ENCODE measurements around the gene GPT2. TPM values are rescaled to one million over a fixed set of nuclear protein-coding genes. Genes with fewer than 3 reads are reported as not detected.

The GPT2 gene
- total RNA-seq, 1 experiment from 2014 or later, result 68.8 TPM

GRCh38 chr16:46908540-46909372 is 24.6 kb downstream of the GPT2 start:
- no peaks in the 10 kb centered on the region; a peak in 1 of 5 replicates for H3K9me3 Mint-ChIP-seq
- no peak overlapping the region for H3K18ac ChIP-seq (ENCODE audit: insufficient read length, low read depth, low read length)
- peak; percentile 81 for TF ChIP-seq CTCF (conservative IDR thresholded peaks at IDR 0.05)
- no peak overlapping the region for H2BK120ac ChIP-seq (ENCODE audit: low read depth, low read length, poor library complexity, severe bottlenecking)
- peak overlapping the region in 2 of 3 experiments; percentile 61 to 67; a peak in 4 of 7 replicates for H3K27ac Mint-ChIP-seq
- H3K27me3 ChIP-seq (ENCODE audit: insufficient read depth, low read length), result no peaks in the 10 kb centered on the region
- H3K9me3 ChIP-seq (ENCODE audit: control insufficient read depth, low read depth, low read length), result no peaks in the 10 kb centered on the region
- H3K23me2 ChIP-seq (ENCODE audit: insufficient read length, low read depth, low read length, poor library complexity, severe bottlenecking), result no peaks in the 10 kb centered on the region
- no peak overlapping the region for H2BK5ac ChIP-seq (ENCODE audit: insufficient read length, low read length)
- H3T11ph ChIP-seq (ENCODE audit: low read length), result no peak overlapping the region
- H3K79me2 ChIP-seq (ENCODE audit: insufficient read depth, low read length), result no peaks in the 10 kb centered on the region
- no peak overlapping the region for H3K27ac ChIP-seq (ENCODE audit: insufficient read length, low read depth, low read length)
- peaks cover 5% of the 10 kb centered on the region for H4K20me1 ChIP-seq (ENCODE audit: control insufficient read depth, insufficient read depth, insufficient read length)
- no peak overlapping the region for H2AK5ac ChIP-seq (ENCODE audit: insufficient read length, low read length)
- no peak overlapping the region for H3K4me3 Mint-ChIP-seq
- H2BK20ac ChIP-seq (ENCODE audit: low read depth, low read length, poor library complexity, severe bottlenecking), result no peak overlapping the region
- H3K4ac ChIP-seq (ENCODE audit: low read depth, low read length), result no peak overlapping the region
- no peak overlapping the region for H4K5ac ChIP-seq (ENCODE audit: insufficient read length, low read depth, low read length)
- no peaks in the 10 kb centered on the region for H3K4me1 ChIP-seq (ENCODE audit: insufficient read depth, low read length)
- no peaks in the 10 kb centered on the region for H3K27me3 Mint-ChIP-seq (ENCODE audit: low read depth)
- H3K9ac ChIP-seq (ENCODE audit: extremely low read depth, insufficient read length, low read length), result no peak overlapping the region
- peaks cover 5% of the 10 kb centered on the region in 2 experiments; a peak in 3 of 4 replicates for H3K4me1 Mint-ChIP-seq
- no peak overlapping the region for H2BK15ac ChIP-seq (ENCODE audit: low read depth, low read length)
- H3K4me2 ChIP-seq (ENCODE audit: insufficient read depth, insufficient read length, low read length), result no peak overlapping the region
- no CpG with 5 or more reads among the region's 6 CpGs for WGBS (ENCODE audit: extremely low coverage, insufficient read length, low lambda C conversion rate)
- no peak overlapping the region for H3K14ac ChIP-seq (ENCODE audit: insufficient read depth, low read length)
- no peak overlapping the region for H4K91ac ChIP-seq (ENCODE audit: insufficient read length, low read depth, low read length)
- H3K79me1 ChIP-seq (ENCODE audit: insufficient read depth, low read depth, low read length, poor library complexity, severe bottlenecking), result no peaks in the 10 kb centered on the region
- no peak overlapping the region for H2AFZ ChIP-seq (ENCODE audit: low read length)
- no peak overlapping the region for H3K56ac ChIP-seq (ENCODE audit: insufficient read length, low read depth, low read length)
- H3K23ac ChIP-seq (ENCODE audit: insufficient read length, low read depth, low read length), result no peak overlapping the region
- peaks cover 53 to 85% (median 74%) of the 10 kb centered on the region in 3 experiments for H3K36me3 Mint-ChIP-seq (ENCODE audit: insufficient read depth in 1 of 3, low read depth in 3 of 3)
- H4K8ac ChIP-seq (replicated peaks; ENCODE audit: insufficient read length, low read depth, low read length), result no peak overlapping the region
- peak; percentile 72 for DNase-seq
- H2BK12ac ChIP-seq (ENCODE audit: insufficient read length, low read depth, low read length), result no peak overlapping the region
